NCI-H2081 (cell line): Measurements from ENCODE around the gene MEST.
"Not testable (repeated sequence)": the region's sequence is repeated elsewhere in the genome, so short reads cannot be mapped to it uniquely, and the experiment has no call there.

Experiments
- DNase-seq, 2 experiments: peaks; one replicate each; lab custom pipeline; 2025; lab: John Stamatoyannopoulos, UW

Gene MEST

GRCh38 chr7:130485734-130486113 is 6.2 kb upstream of the MEST start:
- no peak for DNase-seq

- DNase-seq: no peak
Observed at GRCh38 chr7:130486114-130486953, 5.6 kb upstream of the MEST start.

- no peak for DNase-seq
Observed at GRCh38 chr7:130486954-130487436, 4.9 kb upstream of the MEST start.

- no peak for DNase-seq
Observed at GRCh38 chr7:130488392-130489139, 3.3 kb upstream of the MEST start.

GRCh38 chr7:130489140-130489983 is 2.5 kb upstream of the MEST start:
- DNase-seq: no peak

- DNase-seq: no peak
Observed at GRCh38 chr7:130490311-130490791, 1.5 kb upstream of the MEST start.

GRCh38 chr7:130490888-130491804 is 739 bp upstream of the MEST start:
- peak; percentile 9 to 47 for DNase-seq

GRCh38 chr7:130492523-130493274 is 814 bp downstream of the MEST start:
- DNase-seq: peak in 1 of 2 experiments; percentile 22

GRCh38 chr7:130493275-130493873 is 1.5 kb downstream of the MEST start:
- peak; percentile 21 to 48 for DNase-seq

GRCh38 chr7:130494431-130494858 is 2.6 kb downstream of the MEST start:
- DNase-seq: no peak

- DNase-seq: no peak
Observed at GRCh38 chr7:130500463-130500862, 8.6 kb downstream of the MEST start.

GRCh38 chr7:130500910-130501309 is 9.0 kb downstream of the MEST start:
- no peak for DNase-seq

- DNase-seq: no peak
Observed at GRCh38 chr7:130505753-130506152, 13.9 kb downstream of the MEST start.

GRCh38 chr7:130506358-130506757 is 14.5 kb downstream of the MEST start:
- no peak for DNase-seq

GRCh38 chr7:130512038-130512437 is 20.2 kb downstream of the MEST start:
- not testable (repeated sequence) for DNase-seq

- no peak for DNase-seq
Observed at GRCh38 chr7:130513447-130513846, 21.6 kb downstream of the MEST start.

GRCh38 chr7:130515315-130516040 is 23.6 kb downstream of the MEST start:
- DNase-seq: no peak

- no peak for DNase-seq
Observed at GRCh38 chr7:130521258-130521951, 29.5 kb downstream of the MEST start.
